Right lobe of liver (tissue), 4 donors: ENCODE results near the gene LCLAT1.

Experiments used
- CTCF ChIP-seq, 4 donors: fragments of 200-600 bp in 3 of 4; fragments of 450-650 bp in 1 of 4; IDR thresholded peaks; one replicate each; pipeline versions ENCODE4 v1.5.1 to v1.8.0; 2016 to 2022; ENCODE audit warnings: antibody characterized with exemption in 4 of 4, mild to moderate bottlenecking in 2 of 4
- POLR2A ChIP-seq: fragments of 450-650 bp; IDR thresholded peaks from one replicate; pipeline ENCODE4 v1.6.1; 2017; ENCODE audit warnings: antibody characterized with exemption, mild to moderate bottlenecking
- donor health status: DM: no; HTN: no; CAD: no.
- donor health status: DM: no; HTN: no; CAD: no.
- donor health status: DM: no; HTN: yes; CAD: no.

GRCh38 chr2:30605197-30605596 lies 158.2 kb downstream of the LCLAT1 start:
- TF ChIP-seq CTCF (IDR thresholded peaks at IDR 0.05): no peak
- TF ChIP-seq POLR2A: no peak
